HG03439 (cell line): ENCODE measurements around the gene CPLX1.

Experiments used
- ATAC-seq: cut with Tn5 transposase; IDR thresholded peaks from one replicate; pipeline ENCODE4 v1.9.1; 2021; ENCODE audit warnings: mild to moderate bottlenecking, moderate library complexity; ENCODE audit not compliant: unreplicated experiment

Gene CPLX1

GRCh38 chr4:833731-834367 is 7.9 kb upstream of the CPLX1 start:
- ATAC-seq = no peak

- no peak for ATAC-seq
Measured at GRCh38 chr4:833156-833555, 7.2 kb upstream of the CPLX1 start.

- ATAC-seq = no peak
Measured at GRCh38 chr4:832536-832935, 6.6 kb upstream of the CPLX1 start.

- no peak for ATAC-seq
Measured at GRCh38 chr4:832108-832507, 6.2 kb upstream of the CPLX1 start.

- ATAC-seq = no peak
Measured at GRCh38 chr4:831483-831805, 5.5 kb upstream of the CPLX1 start.

- no peak for ATAC-seq
Measured at GRCh38 chr4:830601-831482, 4.9 kb upstream of the CPLX1 start.

- no peak for ATAC-seq
Measured at GRCh38 chr4:829761-830600, 4.1 kb upstream of the CPLX1 start.

GRCh38 chr4:829291-829690 is 3.4 kb upstream of the CPLX1 start:
- ATAC-seq = no peak

- no peak for ATAC-seq
Measured at GRCh38 chr4:828641-829271, 2.8 kb upstream of the CPLX1 start.

- ATAC-seq = no peak
Measured at GRCh38 chr4:827209-828081, 1.5 kb upstream of the CPLX1 start.

- no peak for ATAC-seq
Measured at GRCh38 chr4:826508-827208, 729 bp upstream of the CPLX1 start.

GRCh38 chr4:825063-825970 is 612 bp downstream of the CPLX1 start:
- ATAC-seq = no peak

- no peak for ATAC-seq
Measured at GRCh38 chr4:824461-825062, 1.4 kb downstream of the CPLX1 start.

- ATAC-seq = no peak
Measured at GRCh38 chr4:823761-824460, 2.0 kb downstream of the CPLX1 start.

GRCh38 chr4:823176-823760 is 2.7 kb downstream of the CPLX1 start:
- no peak for ATAC-seq

GRCh38 chr4:822361-823175 is 3.4 kb downstream of the CPLX1 start:
- no peak for ATAC-seq
